Thoracic aorta (tissue), 2 donors: ENCODE data around the gene SYNE2. TPM values are rescaled to one million over a fixed set of nuclear protein-coding genes. Genes with fewer than 3 reads are reported as not detected.
A peak's percentile ranks its signal among the peaks of the same experiment; 100 is the strongest.

ENCODE experiments used
- ATAC-seq: fragments of 150-250 bp; one replicate; pipeline ENCODE4 v1.8.0; 2017; ENCODE audit warnings: low read depth; ENCODE audit not compliant: insufficient number of reproducible peaks, low FRiP score
- DNase-seq: peaks from one replicate; pipeline ENCODE4 v3.0.0-alpha.2; 2020; ENCODE audit warnings: low spot score
- H3K27ac ChIP-seq, 2 donors: fragments of 200-600 bp; sonication (generic); 1 replicate in 1 of 2; 2 replicates in 1 of 2; pipeline ENCODE4 v1.5.1; 2016; ENCODE audit warnings: mild to moderate bottlenecking in 2 of 2, moderate library complexity in 2 of 2
- H3K27me3 ChIP-seq: fragments of 200-600 bp; sonication (generic); replicated peaks from 2 replicates; pipeline ENCODE4 v1.6.0; 2016; ENCODE audit warnings: mild to moderate bottlenecking; ENCODE audit not compliant: insufficient read depth
- H3K36me3 ChIP-seq: fragments of 200-600 bp; sonication (generic); one replicate; pipeline ENCODE4 v1.5.1; 2016
- H3K4me1 ChIP-seq, 2 donors: fragments of 200-600 bp; sonication (generic); 1 replicate in 1 of 2; 2 replicates in 1 of 2; pipeline versions ENCODE4 v1.5.1 to v1.6.0; 2016; ENCODE audit warnings: low read depth in 2 of 2, mild to moderate bottlenecking in 1 of 2; ENCODE audit not compliant: control insufficient read depth in 1 of 2
- H3K4me3 ChIP-seq: fragments of 200-600 bp; sonication (generic); 2 replicates; pipeline ENCODE4 v1.5.1; 2016; ENCODE audit warnings: mild to moderate bottlenecking
- H3K9me3 ChIP-seq: fragments of 200-600 bp; sonication (generic); 2 replicates; pipeline ENCODE4 v1.5.1; 2016
- total RNA-seq, 2 donors: library from RNA; depleted of rRNA; stranded (reverse); fragments of >200 nt; gene quantifications; one replicate each; pipeline versions ENCODE4 v1.1.0 to v1.2.3, GENCODE V29; 2016
- TF ChIP-seq, protein P1 (sequence below): fragments of 200-600 bp; sonication (generic); IDR thresholded peaks from one replicate; pipeline ENCODE4 v1.5.1; 2019; ENCODE audit warnings: antibody characterized with exemption

Gene SYNE2
- total RNA-seq, 2 donors from 2014 or later = 125 to 256 TPM

- Histone ChIP-seq H3K9me3 (no peaks in the 10 kb centered on the region), H3K4me1 (peaks cover 13 to 20% of the 10 kb centered on the region in 2 donors), H3K36me3 (peaks cover 8% of the 10 kb centered on the region), H3K27ac (peak overlapping the region; percentile 62 to 84), H3K27me3 (no peaks in the 10 kb centered on the region), H3K4me3 (peak overlapping the region; percentile 44)
- TF ChIP-seq, protein P1, sequence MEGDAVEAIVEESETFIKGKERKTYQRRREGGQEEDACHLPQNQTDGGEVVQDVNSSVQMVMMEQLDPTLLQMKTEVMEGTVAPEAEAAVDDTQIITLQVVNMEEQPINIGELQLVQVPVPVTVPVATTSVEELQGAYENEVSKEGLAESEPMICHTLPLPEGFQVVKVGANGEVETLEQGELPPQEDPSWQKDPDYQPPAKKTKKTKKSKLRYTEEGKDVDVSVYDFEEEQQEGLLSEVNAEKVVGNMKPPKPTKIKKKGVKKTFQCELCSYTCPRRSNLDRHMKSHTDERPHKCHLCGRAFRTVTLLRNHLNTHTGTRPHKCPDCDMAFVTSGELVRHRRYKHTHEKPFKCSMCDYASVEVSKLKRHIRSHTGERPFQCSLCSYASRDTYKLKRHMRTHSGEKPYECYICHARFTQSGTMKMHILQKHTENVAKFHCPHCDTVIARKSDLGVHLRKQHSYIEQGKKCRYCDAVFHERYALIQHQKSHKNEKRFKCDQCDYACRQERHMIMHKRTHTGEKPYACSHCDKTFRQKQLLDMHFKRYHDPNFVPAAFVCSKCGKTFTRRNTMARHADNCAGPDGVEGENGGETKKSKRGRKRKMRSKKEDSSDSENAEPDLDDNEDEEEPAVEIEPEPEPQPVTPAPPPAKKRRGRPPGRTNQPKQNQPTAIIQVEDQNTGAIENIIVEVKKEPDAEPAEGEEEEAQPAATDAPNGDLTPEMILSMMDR = no peak
- peak; percentile 8 for DNase-seq
- ATAC-seq = peak; percentile 89
Observed at GRCh38 chr14:64053694-64054669, 201.2 kb downstream of the SYNE2 start.

DNA sequence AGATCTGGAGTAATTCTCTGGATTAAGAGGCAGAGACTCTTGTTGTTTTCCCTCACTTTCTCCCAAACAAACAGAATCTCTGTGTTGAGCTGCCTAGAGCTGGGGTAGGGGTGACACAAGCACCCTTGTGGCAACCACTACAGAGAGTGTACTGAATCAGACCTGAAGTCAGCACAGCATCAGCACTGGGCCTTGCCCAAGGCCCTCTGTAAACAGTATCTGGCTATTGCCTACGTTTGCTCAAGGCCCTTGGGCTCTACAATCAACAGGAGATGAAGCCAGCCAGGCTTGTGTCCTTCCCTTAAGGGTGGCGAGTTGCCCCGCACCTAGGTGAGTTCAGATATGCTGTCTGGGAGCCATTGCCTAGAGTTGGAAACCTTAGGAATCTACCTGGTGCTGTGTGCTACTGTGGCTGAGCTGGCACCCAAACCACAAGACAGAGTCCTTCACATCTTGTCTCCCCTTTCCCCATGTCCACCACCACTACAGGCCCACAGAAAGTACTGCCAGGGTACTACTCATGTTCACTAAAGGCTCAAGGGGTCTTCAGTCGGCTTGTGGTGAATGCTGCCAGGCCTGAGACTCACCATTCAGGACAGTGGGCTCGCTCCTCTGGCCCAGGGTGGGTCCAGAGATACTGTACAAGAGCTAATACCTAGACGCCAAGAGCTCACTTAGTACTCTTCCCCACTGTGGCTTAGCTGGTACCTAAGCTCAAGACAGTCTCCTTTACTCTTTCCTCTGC lies 206.8 kb downstream of the SYNE2 start:
- Histone ChIP-seq H3K4me3 (no peak overlapping the region), H3K36me3 (peaks cover 3% of the 10 kb centered on the region), H3K27ac (no peak overlapping the region), H3K27me3 (no peaks in the 10 kb centered on the region), H3K4me1 (peaks cover 9 to 17% of the 10 kb centered on the region in 2 donors), H3K9me3 (no peaks in the 10 kb centered on the region)
- no peak for ATAC-seq
- TF ChIP-seq, protein P1 = no peak
- no peak for DNase-seq

GRCh38 chr14:64060199-64060545 lies 207.4 kb downstream of the SYNE2 start:
- Histone ChIP-seq H3K27ac (no peak overlapping the region), H3K27me3 (no peaks in the 10 kb centered on the region), H3K4me1 (peaks cover 4 to 13% of the 10 kb centered on the region in 2 donors), H3K9me3 (no peaks in the 10 kb centered on the region), H3K36me3 (peaks cover 3% of the 10 kb centered on the region), H3K4me3 (no peak overlapping the region)
- DNase-seq = no peak
- TF ChIP-seq, protein P1 = no peak
- no peak for ATAC-seq

GRCh38 chr14:64060648-64061096 lies 207.9 kb downstream of the SYNE2 start:
- no peak overlapping the region for H3K4me3 ChIP-seq
- ATAC-seq = no peak
- no peak for DNase-seq
- TF ChIP-seq, protein P1 = no peak
- H3K9me3 ChIP-seq = no peaks in the 10 kb centered on the region
- no peak overlapping the region for H3K27ac ChIP-seq
- H3K27me3 ChIP-seq = no peaks in the 10 kb centered on the region
- peaks cover 8% of the 10 kb centered on the region for H3K36me3 ChIP-seq
- H3K4me1 ChIP-seq = peaks cover 4 to 13% of the 10 kb centered on the region in 2 donors

DNA sequence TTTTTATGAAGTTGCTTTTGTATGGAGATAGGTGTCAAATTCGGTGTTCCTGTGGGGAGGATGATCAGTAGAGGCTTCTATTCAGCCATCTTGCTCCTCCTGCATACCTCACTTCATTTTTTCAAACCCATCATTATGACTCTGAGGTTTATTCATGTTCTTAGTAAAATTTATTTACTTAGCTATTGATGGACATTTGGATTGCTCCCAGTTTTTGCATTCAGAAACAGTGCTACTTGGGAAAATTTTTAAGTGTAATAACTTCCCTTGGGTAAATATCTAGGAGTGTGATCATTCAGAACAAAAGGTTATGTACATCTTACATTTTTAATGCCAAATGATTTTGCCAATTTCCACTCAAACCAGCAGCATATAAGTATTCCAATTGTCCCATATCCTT lies 208.3 kb downstream of the SYNE2 start:
- no peak for ATAC-seq
- TF ChIP-seq, protein P1 = no peak

More for the DNA sequence above, 208.3 kb downstream of the SYNE2 start:
- DNase-seq = no peak
- H3K9me3 ChIP-seq = no peaks in the 10 kb centered on the region
- H3K4me1 ChIP-seq = peaks cover 4 to 13% of the 10 kb centered on the region in 2 donors
- H3K27me3 ChIP-seq = no peaks in the 10 kb centered on the region
- H3K27ac ChIP-seq = no peak overlapping the region
- no peak overlapping the region for H3K4me3 ChIP-seq
- H3K36me3 ChIP-seq = peaks cover 9% of the 10 kb centered on the region
